ENCODE measurements around the gene MARCHF10.
A peak's percentile ranks its signal among the peaks of the same experiment; 100 is the strongest.

MARCHF10 gene

DNA sequence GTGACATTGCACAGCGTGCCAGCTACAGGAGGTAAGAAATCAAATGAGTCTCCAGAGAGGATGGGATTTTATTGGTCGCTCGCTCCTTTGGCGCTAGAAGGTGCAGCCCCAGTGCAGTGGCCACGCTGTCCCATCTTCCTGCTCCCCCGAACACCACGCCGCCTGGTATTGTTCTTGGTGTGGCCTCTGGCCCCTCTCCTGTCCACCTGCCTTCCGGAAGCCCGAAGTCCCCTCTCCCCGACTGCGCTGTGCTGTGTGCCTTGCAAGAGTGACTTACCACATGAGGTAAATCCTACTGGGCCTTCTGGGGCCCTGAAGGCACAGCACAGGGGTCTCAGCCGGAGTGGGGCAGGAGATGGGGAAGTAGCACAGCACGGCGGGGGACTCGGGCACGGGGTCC is 58.2 kb downstream of the MARCHF10 start:
- DNase-seq = no peak

DNA sequence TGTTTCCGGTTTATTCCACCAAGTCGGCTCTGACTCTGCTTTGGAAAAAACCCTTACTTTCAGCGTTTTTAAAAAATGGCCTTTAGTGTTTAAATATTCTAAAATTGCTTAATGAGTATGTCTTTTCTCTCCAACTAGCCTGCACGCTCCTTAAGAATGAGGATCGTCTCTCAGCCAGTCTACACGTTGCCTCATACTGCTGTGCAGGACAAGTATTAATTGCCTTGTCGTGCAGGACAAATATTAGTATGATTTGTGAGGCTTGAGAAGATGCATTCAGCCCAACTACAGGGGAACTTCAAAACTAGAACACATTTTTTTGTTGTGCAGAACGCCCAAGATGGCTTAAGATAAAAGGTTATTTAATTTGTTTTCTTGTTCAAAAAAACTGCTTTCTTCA is 61.2 kb downstream of the MARCHF10 start:
- no peak for DNase-seq

DNA sequence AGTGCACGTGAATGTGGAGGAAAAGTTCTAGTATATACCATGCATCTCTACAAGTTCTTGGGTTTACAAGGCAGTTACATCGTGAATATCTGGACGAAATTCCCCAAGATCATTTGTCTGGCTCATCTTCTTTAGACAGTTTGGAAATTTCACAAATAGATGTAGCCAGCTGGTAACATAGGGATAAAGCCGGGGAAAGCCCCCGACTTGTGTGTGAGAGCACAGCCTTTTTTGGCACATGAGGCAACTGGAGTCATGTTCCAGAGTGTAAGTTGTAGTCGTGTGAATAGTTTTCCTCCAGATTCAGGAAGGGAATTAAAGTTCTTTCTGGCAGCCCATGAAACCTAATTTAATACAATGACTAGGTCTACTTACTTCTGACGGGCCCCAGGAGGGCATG is 62.3 kb downstream of the MARCHF10 start:
- DNase-seq = no peak

DNA sequence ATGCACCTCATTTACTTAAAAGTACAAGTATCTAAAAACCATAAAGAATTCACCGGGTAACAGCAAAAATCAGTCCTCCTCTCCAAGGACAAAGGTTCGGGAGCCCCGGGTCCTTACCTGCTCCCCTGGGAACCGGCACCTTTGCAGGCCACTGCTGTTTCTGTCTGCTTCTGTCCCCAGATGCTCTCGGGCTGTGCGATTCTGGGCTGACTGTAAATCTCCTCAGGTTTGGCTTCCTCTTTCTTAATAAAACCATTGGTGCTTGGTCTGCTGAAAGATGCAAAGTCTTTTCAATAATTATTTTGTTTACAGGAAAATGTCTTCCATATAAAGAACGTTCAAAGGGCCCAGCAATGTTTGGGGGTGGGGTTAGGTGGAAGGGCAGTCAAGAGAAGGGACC is 63.9 kb downstream of the MARCHF10 start:
- no peak for DNase-seq

DNA sequence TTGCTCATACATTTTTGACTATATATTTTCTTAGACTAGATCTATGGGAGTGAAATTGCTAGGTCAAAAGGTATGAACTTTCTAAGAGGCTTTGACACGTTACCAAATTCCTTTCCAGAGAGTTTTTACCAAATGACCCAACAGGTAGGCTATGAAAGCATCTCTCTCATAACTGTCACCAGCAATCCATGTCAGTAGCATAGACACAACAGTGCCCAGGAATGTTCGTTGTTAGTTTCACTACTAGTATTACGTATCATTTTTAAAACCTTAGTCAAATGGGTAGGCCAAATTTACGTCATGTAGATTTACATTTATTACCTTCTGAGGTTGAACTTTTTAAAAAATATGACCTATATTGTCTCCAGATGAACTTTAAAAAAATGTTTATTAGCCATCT is 66.8 kb downstream of the MARCHF10 start:
- DNase-seq = no peak

DNA sequence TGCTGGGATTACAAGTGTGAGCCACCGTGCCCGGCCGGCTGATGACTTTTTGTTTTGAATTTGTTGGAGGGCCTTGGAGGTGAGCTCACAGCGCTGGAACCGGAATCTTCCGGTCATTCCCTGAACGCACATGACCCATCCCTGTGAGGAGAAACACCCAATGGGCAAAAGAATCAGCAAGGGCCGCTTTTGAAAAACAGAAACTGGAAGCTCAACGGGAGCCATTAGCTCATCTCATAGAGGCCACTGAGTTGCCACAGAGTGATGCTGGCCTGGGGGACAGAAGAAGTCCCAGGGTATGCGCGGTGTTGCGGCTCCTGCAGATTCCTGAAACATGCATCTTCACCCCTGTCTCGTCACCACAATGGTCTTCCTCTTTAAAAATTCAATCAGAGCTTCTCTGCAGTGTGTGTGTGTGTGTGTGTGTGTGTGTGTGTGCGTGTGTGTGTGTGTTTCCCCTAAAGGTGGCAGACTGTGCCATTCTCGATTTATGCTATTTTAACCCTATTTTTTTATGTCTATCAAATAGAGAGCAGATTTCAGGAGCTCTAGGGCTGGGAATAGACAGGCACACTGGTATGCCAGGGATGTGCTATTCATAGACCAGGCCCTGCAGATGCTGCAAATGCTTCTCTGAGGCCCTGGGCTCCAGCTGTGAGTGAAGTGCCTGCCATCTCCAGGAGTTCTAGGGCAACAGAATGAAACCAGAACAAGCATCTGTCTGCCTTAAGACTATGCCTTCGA is 68.3 kb downstream of the MARCHF10 start:
- no peak for DNase-seq

DNA sequence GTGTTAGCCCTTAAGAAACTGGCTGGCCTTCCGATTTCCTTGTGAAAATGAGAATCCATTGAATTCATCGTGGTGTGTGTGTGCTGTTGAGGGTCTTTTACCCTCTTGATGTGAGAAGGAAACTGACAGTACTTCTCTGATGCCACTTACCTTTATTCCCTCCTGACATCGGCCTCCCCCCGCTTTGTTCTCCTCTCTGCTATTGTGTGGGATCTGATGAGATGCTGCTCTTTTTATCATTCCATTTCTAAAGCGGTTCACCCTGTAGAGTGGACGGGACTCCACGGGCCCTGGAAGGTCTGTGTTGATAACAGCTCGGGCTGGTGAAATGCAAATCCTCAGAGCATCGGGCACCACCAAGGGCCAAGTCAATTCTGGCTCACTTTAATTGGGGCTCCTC is 69.8 kb downstream of the MARCHF10 start:
- DNase-seq = no peak

DNA sequence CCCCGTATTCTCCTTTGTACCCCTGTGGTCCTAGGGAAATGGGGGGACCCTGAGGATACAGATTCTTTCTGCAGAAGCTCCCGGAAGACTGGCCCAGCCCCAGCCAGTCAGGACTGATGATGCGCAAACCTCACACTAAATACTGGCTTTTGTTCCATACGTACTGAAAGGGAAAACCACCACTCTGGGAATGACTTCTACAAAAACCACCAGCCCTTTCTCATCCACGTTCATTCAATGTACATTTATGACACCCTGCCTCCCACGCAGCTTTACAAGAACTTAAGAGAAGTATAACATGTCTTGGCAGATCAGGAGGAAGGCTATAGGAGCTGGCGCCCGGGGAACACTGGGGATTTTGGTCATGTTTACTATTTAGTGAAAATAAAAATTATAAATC is 70.6 kb downstream of the MARCHF10 start:
- no peak for DNase-seq

DNA sequence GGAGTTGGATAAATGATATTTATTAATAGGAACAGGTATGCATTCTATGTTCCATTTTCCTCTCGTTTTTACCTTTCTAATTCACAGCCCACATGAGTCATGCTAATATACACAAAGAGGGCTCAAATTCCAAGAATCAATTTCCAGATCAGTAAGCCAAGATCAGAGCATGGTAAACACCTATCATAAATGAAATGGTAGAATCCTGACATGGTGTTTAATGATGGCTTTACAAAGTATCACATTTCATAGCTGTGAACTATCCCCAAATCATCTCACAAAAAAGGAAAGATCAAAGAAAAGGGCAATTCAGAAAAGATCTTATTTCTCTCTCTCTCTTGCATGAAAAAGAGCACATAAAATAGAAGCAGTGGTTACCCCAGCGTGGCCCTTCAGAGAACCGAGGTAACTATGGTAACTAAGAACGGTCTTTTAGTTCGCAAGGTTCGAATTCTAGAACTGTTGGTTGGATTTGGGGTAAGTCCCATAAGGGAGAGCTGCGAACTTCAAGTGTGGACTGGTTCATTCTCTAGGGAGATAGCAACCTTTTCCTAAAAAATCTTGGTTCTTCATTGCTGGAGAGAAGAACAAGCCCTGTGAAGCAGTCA is 73.0 kb downstream of the MARCHF10 start:
- no peak for DNase-seq

DNA sequence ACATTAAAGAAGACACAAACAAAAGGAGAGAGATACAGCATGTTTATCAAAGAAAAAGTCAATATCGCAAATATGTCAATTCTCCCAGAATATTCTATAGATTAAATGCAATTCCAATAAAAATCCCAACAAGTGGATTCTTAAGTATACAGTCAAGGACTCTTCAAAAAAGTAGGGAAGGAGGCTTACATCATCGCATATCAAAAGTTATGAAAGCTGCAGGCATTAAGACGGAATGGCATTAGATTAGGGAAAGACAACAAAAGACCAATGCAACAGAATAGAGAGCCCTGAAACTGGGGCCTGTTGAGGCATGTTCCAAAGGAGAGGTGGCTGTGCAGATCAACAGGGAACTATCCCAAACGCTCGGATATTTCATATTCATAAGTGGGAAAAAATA is 76.0 kb downstream of the MARCHF10 start:
- DNase-seq = no peak

DNA sequence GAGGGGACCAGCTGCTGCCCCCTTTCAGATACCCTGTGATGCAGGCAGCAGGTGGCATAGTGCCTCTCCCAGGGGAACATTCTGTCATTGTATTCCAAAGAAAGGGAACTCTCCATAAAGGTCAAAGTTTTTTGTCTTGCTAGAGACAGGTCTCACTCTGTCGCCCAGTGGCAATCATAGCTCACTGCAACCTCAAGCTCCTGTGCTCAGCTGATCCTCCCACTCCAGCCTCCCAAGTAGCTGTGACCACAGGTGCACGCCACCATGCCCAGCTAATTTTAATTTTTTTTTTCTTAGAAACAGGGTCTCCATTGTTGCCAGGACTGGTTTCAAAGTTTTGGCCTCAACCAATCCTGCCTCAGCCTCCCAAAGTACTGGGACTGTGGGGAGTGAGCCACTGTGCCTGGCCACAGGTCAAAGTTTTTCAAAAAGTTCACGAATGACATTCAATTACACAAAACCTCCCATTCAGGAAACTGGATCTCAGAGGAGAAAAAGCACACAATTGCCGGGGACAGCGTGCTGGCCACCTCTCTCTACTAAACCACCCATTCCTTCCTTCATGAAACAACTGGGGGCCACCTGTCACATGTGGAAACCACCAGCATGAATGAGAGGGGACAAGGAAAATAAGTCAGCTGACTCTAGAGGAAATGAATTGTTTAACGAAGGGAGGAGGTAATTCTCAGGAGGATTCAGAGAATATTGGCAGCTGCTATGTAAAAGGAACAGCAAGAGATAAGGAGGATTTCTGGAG is 80.0 kb downstream of the MARCHF10 start:
- DNase-seq = no peak

DNA sequence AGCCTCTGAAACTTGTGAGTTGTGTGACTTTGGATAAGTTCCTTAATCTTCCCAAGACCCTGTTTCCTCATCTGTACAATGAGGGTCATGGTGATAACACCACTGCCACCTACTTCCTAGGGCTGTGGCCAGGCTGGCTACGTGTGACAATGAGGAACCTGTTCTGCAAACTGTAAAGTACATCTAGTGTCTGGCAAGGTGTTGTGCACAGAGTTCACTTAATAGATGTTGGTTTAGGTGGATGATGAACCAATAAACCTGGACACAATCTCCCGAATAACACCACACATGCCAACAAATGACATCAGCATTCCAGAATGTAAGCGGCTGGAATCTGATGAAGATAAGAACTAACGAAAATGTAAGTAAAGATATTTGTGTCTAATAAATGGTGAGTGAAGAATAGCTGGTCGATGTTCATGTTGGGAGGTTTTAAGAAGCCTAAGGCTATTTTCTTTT is 82.3 kb downstream of the MARCHF10 start:
- DNase-seq = no peak

DNA sequence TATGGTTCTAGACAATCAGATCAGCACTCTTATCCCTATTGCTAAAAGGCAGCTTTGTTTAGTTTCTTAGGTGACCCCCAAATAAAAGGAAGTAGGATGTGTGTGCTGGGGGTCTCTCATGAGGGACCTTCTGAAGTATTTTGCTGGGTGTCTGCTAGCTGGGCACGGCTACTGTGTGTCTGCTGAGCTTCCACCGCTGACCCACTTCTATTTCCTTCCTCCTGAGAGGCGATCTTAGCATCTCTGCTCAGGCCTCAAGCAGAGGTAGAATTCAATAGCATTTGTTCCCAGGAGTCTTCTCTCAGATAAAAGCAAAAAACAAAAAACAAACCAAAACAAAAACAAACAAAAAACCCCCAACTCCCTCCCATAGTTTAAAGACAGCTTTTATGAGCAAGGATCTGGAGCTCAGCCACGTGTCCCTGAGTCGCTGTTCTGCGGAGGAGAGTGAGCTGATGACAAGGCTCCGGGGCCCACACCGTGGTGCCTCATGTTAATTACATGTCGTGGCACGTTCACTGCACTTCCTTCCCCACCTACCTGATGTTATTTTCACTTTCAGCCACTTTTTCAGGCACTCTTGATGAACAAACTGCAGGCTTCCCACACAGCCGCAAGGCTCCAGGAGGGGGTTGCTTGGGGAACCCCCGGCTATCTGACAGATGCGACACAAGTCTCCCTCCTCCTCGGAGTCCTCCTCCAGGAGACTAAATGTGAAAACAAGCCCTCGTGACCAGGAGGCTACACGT is 83.5 kb downstream of the MARCHF10 start:
- DNase-seq = no peak

DNA sequence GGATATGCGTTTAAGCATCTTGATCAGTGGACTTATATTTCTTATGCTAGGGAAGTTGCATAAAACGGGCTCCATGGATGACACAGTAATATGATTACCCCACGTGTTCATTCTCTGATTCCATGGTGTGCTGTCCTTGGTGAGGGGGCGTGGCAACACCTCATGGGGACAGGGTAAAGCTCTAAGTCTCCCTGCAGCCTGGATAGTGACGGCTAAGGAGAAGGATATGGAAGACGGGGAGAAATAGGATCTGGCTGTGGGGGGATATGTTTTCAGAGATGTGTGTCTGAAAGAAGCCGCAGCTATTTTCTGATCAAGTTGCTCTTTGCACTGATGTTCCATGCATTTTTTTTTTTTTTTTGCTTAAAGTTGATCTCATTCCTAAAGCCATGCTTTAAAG is 84.3 kb downstream of the MARCHF10 start:
- peak; percentile 67 for DNase-seq

DNA sequence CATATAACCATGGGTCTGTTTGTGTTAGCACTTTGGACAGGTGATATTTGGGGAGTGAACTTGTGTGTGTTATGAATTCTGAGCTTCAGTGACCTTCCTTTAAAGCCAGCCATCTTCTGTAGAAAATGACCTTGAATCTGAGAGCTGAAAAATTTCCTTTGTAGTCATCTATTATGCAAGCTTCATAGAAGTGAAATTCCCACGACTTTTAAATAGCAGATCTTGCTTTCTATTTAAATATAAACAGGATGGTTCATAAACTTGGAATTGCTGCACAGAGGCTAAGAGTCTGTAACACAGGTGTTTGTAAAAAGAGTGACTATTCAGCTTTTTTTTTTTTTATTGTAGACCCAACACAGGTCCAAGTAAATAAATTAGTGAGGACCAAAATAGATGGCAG is 85.5 kb downstream of the MARCHF10 start:
- DNase-seq = no peak

DNA sequence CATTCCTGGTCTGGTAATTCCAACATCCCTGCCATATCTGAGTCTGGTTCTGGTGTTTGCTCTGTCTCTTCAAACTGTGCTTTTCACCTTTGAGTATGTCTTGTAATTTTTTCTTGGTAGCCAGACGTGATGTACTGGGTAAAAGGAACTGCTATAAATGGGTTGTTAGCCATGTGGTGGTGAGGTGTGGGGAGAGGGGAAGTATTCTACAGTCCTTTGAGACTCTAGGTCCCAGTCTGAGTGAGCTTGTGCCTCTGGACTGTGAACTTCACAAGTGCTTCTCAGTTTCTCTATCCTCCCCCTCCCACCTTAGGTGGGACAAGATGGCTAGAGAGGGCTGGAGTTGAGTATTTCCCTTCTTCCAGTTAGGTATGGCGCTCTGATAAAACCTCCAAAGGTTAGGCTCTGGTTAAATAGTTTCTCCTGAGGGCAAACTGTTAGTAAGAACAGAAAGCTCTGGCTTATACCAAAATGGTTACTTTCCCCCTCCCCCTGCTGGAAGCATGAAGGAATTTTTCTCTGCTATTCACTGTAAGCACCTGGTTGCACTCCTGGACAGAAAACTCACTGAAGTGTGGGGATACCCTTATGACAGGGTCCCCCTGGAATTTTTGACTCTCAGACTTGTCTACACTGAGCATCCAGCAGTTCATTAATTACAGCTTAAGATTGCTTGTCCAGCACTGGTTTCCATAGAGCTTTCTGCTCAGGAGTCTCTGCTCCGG is 87.8 kb downstream of the MARCHF10 start:
- DNase-seq = no peak

DNA sequence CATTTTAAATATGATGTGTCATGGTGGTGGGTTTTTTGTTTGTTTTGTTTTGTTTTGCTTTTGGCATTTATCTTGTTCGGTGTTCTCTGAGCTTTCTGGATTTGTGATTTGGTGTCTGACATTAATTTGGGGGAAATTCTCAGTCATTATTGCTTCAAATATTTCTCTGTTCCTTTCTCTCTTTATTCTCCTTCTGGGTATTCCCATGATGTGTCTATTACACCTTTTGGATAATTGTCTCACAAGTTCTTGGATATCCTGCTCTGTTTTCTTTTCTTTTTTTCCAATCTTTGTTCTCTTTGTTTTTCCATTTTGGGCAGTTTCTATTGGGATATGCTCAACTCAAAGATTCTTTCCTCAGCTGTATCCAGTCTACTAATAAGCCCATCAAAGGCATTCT is 88.5 kb downstream of the MARCHF10 start:
- no peak for DNase-seq

DNA sequence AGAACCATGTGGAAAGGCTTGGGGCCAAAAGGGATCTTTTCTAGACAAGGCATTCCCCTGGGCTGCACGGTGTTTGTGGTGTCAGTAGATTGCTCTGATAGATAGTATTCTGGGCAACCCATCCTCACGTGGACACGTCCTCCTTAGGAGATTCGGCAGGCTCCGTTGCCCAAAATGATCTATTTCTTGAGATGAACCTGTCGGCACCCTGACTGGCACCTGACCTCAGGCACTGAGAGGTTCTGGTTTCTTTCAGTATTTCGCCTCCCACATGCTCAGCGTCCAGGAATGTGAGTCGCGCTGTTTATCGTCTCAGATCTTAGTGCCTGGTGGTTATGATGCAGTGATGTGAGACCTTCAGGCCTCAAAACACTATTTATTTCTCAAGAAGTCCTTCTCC is 89.7 kb downstream of the MARCHF10 start:
- DNase-seq = no peak

DNA sequence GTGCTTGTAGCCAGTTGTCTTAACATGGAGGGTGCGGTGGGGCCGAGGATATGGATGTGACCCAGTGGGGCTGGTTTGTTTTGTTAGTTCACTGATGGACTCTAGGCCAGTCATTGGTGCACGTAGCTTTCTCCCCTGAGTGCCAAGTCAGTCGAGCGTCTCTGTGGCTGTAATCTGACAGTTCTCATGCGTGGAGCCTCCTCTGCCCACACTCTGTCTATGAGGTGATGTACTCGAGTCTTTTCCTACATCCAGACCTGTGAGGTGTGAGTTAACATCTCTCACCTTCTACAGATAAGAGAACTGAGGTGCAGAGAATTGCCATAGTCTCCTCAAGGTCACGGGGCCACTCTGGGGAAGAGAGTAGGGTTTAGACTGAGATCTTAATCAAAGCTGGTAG is 90.2 kb downstream of the MARCHF10 start:
- no peak for DNase-seq

DNA sequence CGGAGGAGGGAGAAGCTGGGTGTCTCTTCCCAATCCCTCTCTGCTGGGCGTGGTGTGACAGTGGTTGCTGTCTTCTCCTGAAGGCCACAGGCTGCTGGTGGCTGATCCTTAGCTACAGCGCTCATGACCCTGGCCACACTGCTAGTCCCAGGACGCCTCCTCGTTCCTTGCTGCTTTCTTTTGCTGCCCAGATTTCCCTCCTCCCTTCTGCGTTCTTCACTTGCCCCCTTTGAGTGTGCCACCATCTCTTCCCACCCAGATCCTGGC is 90.6 kb downstream of the MARCHF10 start:
- no peak for DNase-seq

DNA sequence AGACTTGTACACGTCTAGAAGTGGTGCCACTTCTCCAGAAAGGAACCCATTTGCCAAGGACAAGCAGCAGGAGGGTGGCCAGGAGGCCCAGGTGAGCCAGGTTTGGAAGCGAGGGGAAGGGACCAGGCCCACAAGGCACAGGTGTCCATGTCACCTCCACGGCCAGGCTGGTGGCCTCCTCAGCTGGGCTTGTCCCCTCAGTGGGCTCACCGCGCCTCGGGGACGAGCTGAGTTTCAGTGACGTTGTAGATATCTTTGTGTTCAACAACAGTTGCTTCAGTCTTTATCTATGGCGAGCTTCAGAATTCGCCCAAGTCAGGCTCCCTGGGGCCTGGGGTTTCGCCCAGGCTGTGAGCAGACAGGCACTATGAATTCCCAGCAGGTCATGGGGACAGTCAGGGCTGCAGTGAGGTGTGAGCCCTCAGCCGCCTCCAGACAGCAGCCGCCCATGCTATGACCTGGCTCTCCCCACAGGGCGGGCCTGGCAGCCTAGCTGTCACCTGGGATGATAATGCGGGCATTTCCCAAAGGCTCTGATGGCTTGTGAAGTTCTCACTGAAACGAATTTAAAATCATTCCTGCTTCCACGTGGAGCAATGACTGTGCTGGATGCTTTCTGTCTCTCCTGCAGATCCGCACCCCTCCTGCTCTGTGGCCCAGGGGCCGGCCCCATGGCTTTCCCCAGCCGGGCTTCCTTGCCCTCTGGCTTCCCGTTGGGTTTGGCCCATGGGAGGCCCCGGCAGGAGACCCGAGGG is 91.1 kb downstream of the MARCHF10 start:
- no peak for DNase-seq

DNA sequence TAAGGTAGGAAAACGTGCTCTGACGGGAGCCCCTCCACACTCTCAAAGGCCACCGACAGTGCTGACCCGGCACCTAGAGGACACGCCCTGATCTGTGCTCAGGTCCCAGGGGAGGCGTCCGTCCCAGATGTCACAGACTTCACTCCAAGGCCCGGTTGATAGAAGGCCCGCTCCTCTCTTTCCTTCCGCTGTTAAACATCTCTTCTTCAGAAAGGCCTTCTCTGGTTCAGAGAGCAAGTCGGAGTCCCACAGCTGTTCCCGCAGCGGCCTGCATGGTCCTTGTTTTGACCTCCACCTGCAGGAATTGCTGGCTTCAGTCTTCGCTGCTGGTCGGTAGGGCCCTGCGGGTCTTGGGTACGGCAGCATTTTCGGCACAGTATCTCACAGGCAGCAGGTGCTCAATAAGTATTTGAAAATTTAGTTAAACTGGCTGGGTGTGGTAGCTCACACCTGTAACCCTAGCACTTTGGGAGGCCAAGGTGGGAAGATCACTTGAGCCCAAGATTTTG is 92.2 kb downstream of the MARCHF10 start:
- DNase-seq = no peak
